BJ (cell line): ENCODE data around the gene UBASH3B. TPM values are rescaled to one million over a fixed set of nuclear protein-coding genes. Genes with fewer than 3 reads are reported as not detected.

ENCODE experiments used
- CTCF ChIA-PET: fragments of 350-600 bp; formaldehyde crosslinking; extraction: SDS; loops from one replicate; lab custom pipeline; 2021; ENCODE audit warnings: antibody characterized with exemption, inconsistent platforms; lab: Yijun Ruan, JAX
- POLR2A ChIA-PET: fragments of 300-600 bp; sonication (Branson Sonifier 250); formaldehyde crosslinking; extraction: SDS; loops from one replicate; lab custom pipeline; 2021; ENCODE audit warnings: antibody characterized with exemption; lab: Charles Lee
- DNase-seq: peaks from one replicate; pipeline ENCODE4 v3.0.0-alpha.2; 2011; ENCODE audit warnings: low read depth
- H3K27me3 ChIP-seq: 2 replicates; pipeline ENCODE4 v1.6.0; 2011; ENCODE audit warnings: low read length; ENCODE audit not compliant: control insufficient read depth, insufficient read depth
- H3K36me3 ChIP-seq: 2 replicates; pipeline ENCODE4 v1.5.1; 2011; ENCODE audit warnings: low read length; ENCODE audit not compliant: control insufficient read depth, insufficient read depth
- H3K4me3 ChIP-seq: 2 replicates; pipeline ENCODE4 v1.5.1; 2011; ENCODE audit warnings: low read depth, mild to moderate bottlenecking, control low read depth, low read length
- polyA plus RNA-seq: library from polyadenylated mRNA; depleted of rRNA; stranded (reverse); fragments of >200 nt; gene quantifications from 2 replicates; pipeline ENCODE4 v1.2.3, GENCODE V29; 2011
- TF ChIP-seq, protein P1 (sequence below): IDR thresholded peaks from 2 replicates; pipeline ENCODE4 v1.5.1; 2011; ENCODE audit warnings: low read depth, mild to moderate bottlenecking, control low read depth, inconsistent platforms, low read length, moderate library complexity; ENCODE audit not compliant: insufficient read depth

The UBASH3B gene
- polyA plus RNA-seq, 1 experiment, result 28.4 TPM

DNA sequence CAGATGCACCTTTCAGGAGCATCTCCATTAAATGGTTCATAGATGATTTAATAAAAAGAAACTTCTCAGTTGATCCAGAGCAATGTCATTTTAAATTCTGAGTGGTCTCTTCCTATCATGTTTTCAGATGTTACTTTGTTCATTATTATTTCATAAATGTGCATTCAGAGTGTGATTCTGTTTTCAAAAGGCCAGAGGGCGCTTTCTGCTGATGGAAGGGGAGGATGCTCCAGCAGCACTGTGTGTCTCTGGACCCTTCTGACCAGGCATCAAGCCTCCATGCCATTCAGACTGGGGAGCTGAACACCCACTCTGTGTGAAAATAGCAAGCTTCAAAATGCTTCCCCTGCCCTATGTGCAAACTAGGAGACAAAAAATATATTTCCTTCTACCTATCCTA lies 158.9 kb downstream of the UBASH3B start:
- TF ChIP-seq, protein P1, sequence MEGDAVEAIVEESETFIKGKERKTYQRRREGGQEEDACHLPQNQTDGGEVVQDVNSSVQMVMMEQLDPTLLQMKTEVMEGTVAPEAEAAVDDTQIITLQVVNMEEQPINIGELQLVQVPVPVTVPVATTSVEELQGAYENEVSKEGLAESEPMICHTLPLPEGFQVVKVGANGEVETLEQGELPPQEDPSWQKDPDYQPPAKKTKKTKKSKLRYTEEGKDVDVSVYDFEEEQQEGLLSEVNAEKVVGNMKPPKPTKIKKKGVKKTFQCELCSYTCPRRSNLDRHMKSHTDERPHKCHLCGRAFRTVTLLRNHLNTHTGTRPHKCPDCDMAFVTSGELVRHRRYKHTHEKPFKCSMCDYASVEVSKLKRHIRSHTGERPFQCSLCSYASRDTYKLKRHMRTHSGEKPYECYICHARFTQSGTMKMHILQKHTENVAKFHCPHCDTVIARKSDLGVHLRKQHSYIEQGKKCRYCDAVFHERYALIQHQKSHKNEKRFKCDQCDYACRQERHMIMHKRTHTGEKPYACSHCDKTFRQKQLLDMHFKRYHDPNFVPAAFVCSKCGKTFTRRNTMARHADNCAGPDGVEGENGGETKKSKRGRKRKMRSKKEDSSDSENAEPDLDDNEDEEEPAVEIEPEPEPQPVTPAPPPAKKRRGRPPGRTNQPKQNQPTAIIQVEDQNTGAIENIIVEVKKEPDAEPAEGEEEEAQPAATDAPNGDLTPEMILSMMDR, result no peak
- DNase-seq, result no peak
- Histone ChIP-seq H3K36me3 (no peaks in the 10 kb centered on the region), H3K4me3 (no peak overlapping the region), H3K27me3 (no peaks in the 10 kb centered on the region)
- ChIA-PET CTCF (interaction anchor here (0.6 to 6.7 kb wide), 5 partner anchors 10 to 39 kb away, joined by 3 to 26 read pairs (median 4); no protein-coding TSS in a partner anchor), POLR2A (no interaction called here)

GRCh38 chr11:122815900-122816299 lies 160.4 kb downstream of the UBASH3B start:
- DNase-seq, result no peak
- POLR2A ChIA-PET, result no interaction called here
- Histone ChIP-seq H3K36me3 (no peaks in the 10 kb centered on the region), H3K4me3 (no peak overlapping the region), H3K27me3 (no peaks in the 10 kb centered on the region)
- TF ChIP-seq, protein P1, result no peak
- CTCF ChIA-PET, result interaction anchor here (1.1 to 6.7 kb wide), 2 partner anchors 31 to 37 kb away, joined by 3 to 26 read pairs; no protein-coding TSS in a partner anchor

DNA sequence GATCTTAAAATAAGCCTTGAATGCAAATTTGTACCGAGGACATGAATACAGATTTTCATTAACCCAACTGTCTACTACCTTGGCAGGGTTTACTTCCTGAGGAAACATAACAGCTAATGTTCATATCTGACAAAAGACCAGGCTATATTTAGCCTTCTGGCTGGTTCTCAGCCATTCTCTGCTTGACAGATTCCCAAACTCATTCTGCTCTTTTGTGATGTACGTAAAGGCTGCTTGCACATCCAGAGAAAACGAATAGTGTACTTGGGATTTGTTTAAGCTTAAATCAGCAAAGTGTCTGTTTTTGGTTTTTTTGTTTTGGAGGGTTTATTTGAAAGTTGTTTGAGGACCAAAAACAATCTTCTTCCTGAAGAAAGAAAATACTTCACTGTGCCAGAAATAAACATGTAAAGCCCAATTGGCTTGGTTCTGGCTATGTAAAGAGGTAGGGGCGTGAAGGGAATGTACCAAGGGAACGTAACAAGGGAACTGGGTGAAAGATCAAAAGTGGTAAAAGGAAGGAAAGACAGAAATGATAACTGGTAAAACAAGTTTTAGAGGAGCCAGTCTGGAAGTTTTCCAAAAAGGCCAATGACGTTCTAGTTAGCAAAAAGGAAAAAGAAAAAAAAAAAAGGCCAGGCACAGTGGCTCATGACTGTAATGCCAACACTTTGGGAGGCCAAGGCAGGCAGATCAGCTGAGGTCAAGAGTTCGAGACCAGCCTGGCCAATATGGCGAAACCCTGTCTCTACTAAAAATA lies 161.4 kb downstream of the UBASH3B start:
- TF ChIP-seq, protein P1, result no peak
- no peak for DNase-seq
- Histone ChIP-seq H3K27me3 (no peaks in the 10 kb centered on the region), H3K36me3 (no peaks in the 10 kb centered on the region), H3K4me3 (no peak overlapping the region)
- POLR2A ChIA-PET, result no interaction called here
- CTCF ChIA-PET, result interaction anchor here (1.0 to 6.7 kb wide), 4 partner anchors 30 to 188 kb away, joined by 3 to 26 read pairs (median 4); no protein-coding TSS in a partner anchor

- POLR2A ChIA-PET, result no interaction called here
- CTCF ChIA-PET, result interaction anchor here (1.7 to 1.9 kb wide), 2 partner anchors 12 to 39 kb away, joined by 4 read pairs; no protein-coding TSS in a partner anchor
- Histone ChIP-seq H3K4me3 (no peak overlapping the region), H3K27me3 (no peaks in the 10 kb centered on the region), H3K36me3 (no peaks in the 10 kb centered on the region)
- DNase-seq, result no peak
- TF ChIP-seq, protein P1, result no peak
Measured at GRCh38 chr11:122820158-122820557, 164.6 kb downstream of the UBASH3B start.

DNA sequence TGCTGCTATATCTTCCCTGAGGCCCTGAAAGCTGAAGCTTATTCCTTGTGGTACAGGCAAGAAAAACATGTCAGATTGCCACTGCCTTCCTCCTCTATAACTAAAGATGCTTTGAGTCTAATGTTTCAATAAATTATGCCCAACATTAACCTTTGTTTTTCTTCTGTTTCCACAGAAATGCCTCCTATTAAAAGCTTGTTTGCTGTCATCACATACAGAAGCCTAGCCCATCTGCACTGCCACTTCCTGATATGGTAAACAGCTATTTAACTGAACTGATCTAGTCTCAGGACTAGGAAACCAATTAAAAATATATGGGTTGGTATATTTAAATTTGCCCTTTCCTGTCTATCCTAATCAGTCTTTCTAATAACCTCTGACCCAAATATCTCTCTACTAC lies 165.6 kb downstream of the UBASH3B start:
- ChIA-PET CTCF (interaction anchor here (0.7 to 1.9 kb wide), 5 partner anchors 12 to 32 kb away, joined by 3 to 7 read pairs (median 4); no protein-coding TSS in a partner anchor), POLR2A (no interaction called here)
- no peak for DNase-seq
- Histone ChIP-seq H3K36me3 (no peaks in the 10 kb centered on the region), H3K4me3 (no peak overlapping the region), H3K27me3 (no peaks in the 10 kb centered on the region)
- TF ChIP-seq, protein P1, result no peak
